ENCODE data around the gene ELP6. TPM values are rescaled to one million over a fixed set of nuclear protein-coding genes. Genes with fewer than 3 reads are reported as not detected.
A peak's percentile ranks its signal among the peaks of the same experiment; 100 is the strongest.
"Not testable (repeated sequence)": the region's sequence is repeated elsewhere in the genome, so short reads cannot be mapped to it uniquely, and the experiment has no call there.

The ELP6 gene
- total RNA-seq, 1 donor from 2014 or later: 21.0 TPM

- ATAC-seq (no peak), DNase-seq (ENCODE audit: low spot score) (no peak)
- intact Hi-C loops (cut with DNase I): no loop called here
These were observed 2.4 kb upstream of the ELP6 start for GRCh38 chr3:47515864-47516319.

GRCh38 chr3:47515100-47515499 is 1.6 kb upstream of the ELP6 start:
- no peak for ATAC-seq

GRCh38 chr3:47512416-47513124 is 942 bp downstream of the ELP6 start:
- DNase-seq (ENCODE audit: low spot score) (peak; percentile 63), ATAC-seq (peak; percentile 22)
- intact Hi-C loops (cut with DNase I): no loop called here

More at GRCh38 chr3:47515100-47515499, 1.6 kb upstream of the ELP6 start:
- DNase-seq (ENCODE audit: low spot score): no peak
- intact Hi-C loops (cut with DNase I): no loop called here

GRCh38 chr3:47505267-47505666 is 8.2 kb downstream of the ELP6 start:
- ATAC-seq; DNase-seq (ENCODE audit: low spot score); intact Hi-C loops (cut with DNase I): not testable (repeated sequence)

GRCh38 chr3:47504113-47504512 is 9.4 kb downstream of the ELP6 start:
- DNase-seq (ENCODE audit: low spot score) (no peak), ATAC-seq (no peak)
- intact Hi-C loops (cut with DNase I): no loop called here

- ATAC-seq (no peak), DNase-seq (ENCODE audit: low spot score) (no peak)
- intact Hi-C loops (cut with DNase I): no loop called here
These were observed 10.5 kb downstream of the ELP6 start for GRCh38 chr3:47503033-47503432.

- intact Hi-C loops (cut with DNase I): no loop called here
- ATAC-seq: no peak
- DNase-seq (ENCODE audit: low spot score): no peak
These were observed 16.6 kb downstream of the ELP6 start for GRCh38 chr3:47496892-47497291.

DNA sequence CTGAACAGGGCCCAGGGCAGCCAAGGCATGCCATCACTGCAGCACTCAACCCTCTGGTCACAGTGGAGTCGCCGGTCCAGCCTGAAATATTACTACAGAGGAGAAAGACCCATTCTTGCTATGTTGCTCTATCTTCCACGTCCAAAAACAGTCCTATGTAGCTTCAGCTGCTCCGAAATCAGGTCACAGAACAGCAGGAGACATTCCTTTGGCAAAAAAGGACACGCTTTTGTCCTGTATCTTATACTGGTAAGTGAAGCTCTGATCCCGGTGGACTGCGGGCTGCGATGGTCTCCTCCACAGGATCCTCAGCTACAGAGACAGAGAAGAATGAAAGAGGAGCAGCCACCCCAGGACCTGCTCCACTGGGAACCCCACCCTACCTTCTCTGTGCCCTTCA is 17.6 kb downstream of the ELP6 start:
- intact Hi-C loops (cut with DNase I): no loop called here
- DNase-seq (ENCODE audit: low spot score) (peak; percentile 19), ATAC-seq (no peak)

DNA sequence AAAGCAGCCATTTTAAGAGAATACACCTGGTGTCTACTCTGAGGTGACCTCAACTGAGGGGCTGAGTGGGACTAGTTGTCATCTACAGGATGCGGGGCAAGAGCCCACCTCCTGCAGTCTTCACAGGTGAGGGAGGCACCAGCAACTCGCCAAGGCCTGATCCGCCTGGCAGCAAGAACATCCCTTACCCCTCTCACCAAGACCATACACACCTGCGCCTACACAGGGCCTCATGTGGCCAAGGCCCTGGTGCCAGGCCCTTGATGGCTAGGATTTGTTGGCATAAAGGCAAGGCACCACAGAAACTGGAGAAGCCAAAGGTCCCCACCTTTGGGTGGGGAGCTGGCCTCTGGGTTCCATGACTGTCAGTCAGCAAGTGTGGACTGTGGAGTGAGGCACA is 18.4 kb downstream of the ELP6 start:
- DNase-seq (ENCODE audit: low spot score) (no peak), ATAC-seq (no peak)
- intact Hi-C loops (cut with DNase I): no loop called here

- intact Hi-C loops (cut with DNase I): no loop called here
- no peak for DNase-seq (ENCODE audit: low spot score)
These were observed 21.7 kb downstream of the ELP6 start for GRCh38 chr3:47491777-47492176.

DNA sequence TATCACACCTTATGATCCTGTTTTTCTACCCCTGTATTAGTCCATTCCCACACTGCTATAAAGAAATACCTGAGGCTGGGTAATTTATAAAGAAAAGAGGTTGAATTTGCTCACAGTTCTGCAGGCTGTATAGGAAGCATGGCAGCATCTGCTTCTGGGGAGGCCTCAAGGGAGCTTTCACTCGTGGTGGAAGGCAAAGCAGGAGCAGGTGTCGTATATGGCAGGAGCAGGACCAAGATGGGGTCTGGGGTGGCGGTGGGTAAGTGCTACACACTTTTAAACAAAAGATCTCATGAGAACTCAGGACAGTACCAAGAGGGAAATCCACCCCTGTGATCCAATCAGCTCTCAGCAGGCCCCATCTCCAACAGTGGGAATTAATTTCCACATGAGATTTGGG is 22.3 kb downstream of the ELP6 start:
- intact Hi-C loops (cut with DNase I): no loop called here
- DNase-seq (ENCODE audit: low spot score) (no peak), ATAC-seq (no peak)

More at GRCh38 chr3:47491777-47492176, 21.7 kb downstream of the ELP6 start:
- no peak for ATAC-seq

GRCh38 chr3:47487265-47487664 is 26.2 kb downstream of the ELP6 start:
- ATAC-seq (no peak), DNase-seq (ENCODE audit: low spot score) (no peak)
- intact Hi-C loops (cut with DNase I): no loop called here

DNA sequence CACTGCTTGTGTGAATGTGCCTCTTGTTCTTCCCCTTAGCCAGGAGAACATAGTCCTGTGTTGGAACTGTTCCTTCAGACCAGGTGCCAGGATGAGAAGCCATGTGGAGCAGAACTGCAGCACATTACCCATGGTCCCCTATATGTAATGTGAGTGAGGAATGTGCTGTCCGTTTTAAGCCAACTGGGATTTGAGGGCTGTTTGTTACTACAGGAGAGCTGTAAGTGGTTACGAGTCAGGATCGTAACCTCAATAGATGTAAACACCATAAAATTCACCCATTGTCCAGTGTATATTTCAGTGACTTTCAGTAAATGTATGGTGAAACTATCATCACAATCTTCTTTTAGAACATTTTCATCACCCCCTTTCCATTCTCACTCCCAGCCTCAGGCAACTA is 27.7 kb downstream of the ELP6 start:
- intact Hi-C loops (cut with DNase I): no loop called here
- DNase-seq (ENCODE audit: low spot score): no peak
- ATAC-seq: no peak

DNA sequence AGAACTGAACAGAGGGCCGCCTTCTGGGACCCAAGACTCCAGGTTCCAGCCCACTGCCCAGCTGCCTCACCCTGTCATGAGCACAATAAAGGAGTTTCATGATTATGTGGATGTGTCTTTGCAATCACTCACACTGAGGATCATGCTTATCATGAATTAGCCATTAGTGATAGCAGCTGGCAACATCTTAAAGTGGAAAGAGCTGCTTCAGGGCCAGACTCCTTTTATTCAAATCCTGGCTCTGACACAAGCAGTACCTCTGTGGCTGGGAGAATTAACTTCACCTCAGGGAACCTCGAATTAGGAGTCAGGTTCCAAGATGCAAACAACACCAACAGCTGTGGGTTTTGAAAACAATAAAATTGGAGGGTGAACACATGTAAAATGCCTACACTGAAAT is 31.1 kb downstream of the ELP6 start:
- intact Hi-C loops (cut with DNase I): no loop called here
- DNase-seq (ENCODE audit: low spot score): no peak
- no peak for ATAC-seq

GRCh38 chr3:47481763-47482162 is 31.7 kb downstream of the ELP6 start:
- ATAC-seq; DNase-seq (ENCODE audit: low spot score); intact Hi-C loops (cut with DNase I): not testable (repeated sequence)

DNA sequence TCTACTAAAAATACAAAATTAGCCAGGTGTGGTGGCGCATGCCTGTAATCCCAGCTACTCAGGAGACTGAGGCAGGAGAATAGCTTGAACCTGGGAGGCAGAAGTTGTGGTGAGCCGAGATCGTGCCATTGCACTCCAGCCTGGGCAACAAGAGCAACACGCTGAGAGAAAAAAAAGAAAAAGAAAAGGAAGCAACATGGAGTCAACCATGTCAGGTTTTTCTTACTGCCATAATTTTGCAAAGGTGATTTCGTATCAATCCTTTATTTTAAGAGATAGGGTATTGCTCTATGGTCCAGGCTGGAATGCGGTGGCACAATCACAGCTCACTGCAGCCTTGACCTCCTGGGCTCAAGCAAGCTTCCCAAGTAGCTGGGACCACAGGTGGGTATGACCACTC is 33.2 kb downstream of the ELP6 start:
- intact Hi-C loops (cut with DNase I); DNase-seq (ENCODE audit: low spot score); ATAC-seq: not testable (repeated sequence)

DNA sequence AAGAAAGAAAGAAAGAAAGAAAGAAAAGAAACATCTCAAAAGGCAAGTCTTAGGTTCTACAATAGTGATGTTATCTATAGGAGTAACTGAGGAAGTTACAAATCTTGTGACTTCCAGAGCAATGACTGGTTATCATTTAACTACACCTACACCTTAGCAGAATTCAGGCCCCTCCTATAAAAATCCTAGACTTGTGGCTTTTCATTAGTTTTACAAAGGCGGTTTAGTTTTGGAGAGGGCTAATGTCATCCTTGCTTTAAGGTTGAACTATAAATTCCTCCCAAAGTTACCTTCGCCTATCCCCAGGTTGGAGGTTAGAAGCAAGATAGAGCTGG is 33.7 kb downstream of the ELP6 start:
- no peak for DNase-seq (ENCODE audit: low spot score)
- intact Hi-C loops (cut with DNase I): loop anchor here (10.0 kb wide), 1 partner anchor 55 kb away; no protein-coding TSS in a partner anchor
- ATAC-seq: no peak

DNA sequence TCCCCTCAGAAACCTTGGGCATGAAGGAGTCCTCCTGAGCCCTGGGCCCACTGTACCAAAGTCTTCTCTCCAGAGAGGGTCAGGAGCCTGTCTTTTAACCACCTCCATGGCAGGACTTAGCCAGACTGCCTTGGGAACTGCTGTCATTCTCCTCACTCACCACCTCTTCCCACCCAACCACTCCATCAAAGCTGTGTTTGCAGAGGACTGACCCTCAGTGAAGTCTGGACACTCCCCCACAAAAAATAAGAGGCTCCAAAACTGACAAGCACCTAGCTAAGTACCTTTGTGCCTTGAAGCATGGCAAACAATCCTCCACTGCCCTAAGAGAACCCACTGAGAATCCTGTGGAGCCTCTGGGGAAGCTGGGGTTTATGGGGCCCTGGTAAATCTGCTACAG is 35.5 kb downstream of the ELP6 start:
- DNase-seq (ENCODE audit: low spot score) (no peak), ATAC-seq (no peak)
- intact Hi-C loops (cut with DNase I): loop anchor here (10.0 kb wide), 1 partner anchor 53 kb away; no protein-coding TSS in a partner anchor

DNA sequence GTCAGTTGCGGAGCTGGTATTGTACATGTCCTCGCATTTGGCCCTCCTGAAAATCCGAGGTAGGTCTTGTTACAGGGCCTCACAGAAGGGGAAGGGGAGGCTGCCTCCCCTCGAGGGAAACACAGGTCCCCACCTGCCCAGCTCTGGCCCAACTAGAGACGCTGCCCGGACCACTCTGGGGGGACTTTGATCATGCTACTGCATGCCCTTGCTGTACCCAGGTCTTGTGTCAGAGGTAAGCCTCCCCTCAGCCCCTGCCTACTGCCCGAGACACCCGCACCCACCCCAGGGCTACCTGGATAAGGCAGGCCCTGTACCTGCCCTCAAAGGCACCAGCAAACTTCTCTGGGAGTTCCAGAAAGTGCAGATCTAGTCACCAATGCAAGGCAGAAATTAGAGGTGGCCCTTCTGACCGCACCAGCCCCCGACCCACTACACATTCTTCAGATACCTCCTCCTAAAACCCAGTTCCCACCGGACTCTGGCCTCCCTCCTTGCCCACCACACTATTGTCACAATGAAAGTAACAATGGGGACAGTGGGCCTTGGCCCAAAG is 36.8 kb downstream of the ELP6 start:
- no peak for DNase-seq (ENCODE audit: low spot score)
- no peak for ATAC-seq
- intact Hi-C loops (cut with DNase I): loop anchor here (10.0 kb wide), 1 partner anchor 52 kb away; no protein-coding TSS in a partner anchor

- DNase-seq (ENCODE audit: low spot score) (no peak), ATAC-seq (no peak)
- intact Hi-C loops (cut with DNase I): loop anchor here (10.0 kb wide), 1 partner anchor 51 kb away; no protein-coding TSS in a partner anchor
These were observed 37.2 kb downstream of the ELP6 start for GRCh38 chr3:47476330-47476626.

Data from sciatic nerve (tissue), 2 donors.